Measurements from ENCODE around the gene FARS2. TPM values are rescaled to one million over a fixed set of nuclear protein-coding genes. Genes with fewer than 3 reads are reported as not detected.

The FARS2 gene
- total and polyA plus RNA-seq, 5 donors from 2014 or later = 26.9 to 39.7 (median 34.9) TPM

DNA sequence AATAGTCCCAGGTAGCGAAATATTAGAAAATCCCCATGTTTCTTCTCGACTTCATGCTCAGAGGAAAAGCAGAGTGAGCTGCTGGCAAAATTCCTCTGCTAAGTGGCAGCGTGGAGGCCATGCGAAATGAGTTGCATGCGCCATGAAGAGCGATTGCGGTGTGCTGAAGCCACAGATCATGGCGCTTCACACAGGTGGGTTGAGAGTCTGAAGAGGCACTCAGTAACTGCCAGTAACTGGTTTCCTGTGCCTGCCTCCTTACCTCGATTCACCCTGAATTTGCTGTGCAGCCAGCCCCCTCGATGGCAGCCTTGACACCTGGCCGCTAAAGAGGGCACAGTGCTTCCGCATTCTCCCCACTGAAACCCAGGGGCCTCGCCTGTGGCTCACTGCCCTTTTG is 443.9 kb downstream of the FARS2 start:
- H3K27me3 ChIP-seq (ENCODE audit: control insufficient read depth, insufficient read depth, low read length) = no peaks in the 10 kb centered on the region
- Mint-ChIP-seq H3K4me3 (peak overlapping the region in 1 of 4 donors; percentile 58), H3K9me3 (peaks cover 0 to 3% (median 0%) of the 10 kb centered on the region in 7 donors), H3K27ac (peak overlapping the region in 1 of 3 donors; percentile 68), H3K36me3 (peaks cover 20% of the 10 kb centered on the region), H3K27me3 (no peaks in the 10 kb centered on the region), H3K4me1 (peaks cover 0 to 34% (median 18%) of the 10 kb centered on the region in 4 donors)
- DNase-seq (no peak), ATAC-seq (ENCODE audit: low read depth in 2 of 2) (no peak)
- no peak overlapping the region for H3K4me3 ChIP-seq (ENCODE audit: low read depth, low read length)
- no peak overlapping the region for H3K27ac ChIP-seq (ENCODE audit: insufficient read depth, low read length, poor library complexity, severe bottlenecking)
- H3K9me3 ChIP-seq (ENCODE audit: control insufficient read depth in 2 of 2, low read length in 2 of 2) = no peaks in the 10 kb centered on the region
- no peaks in the 10 kb centered on the region for H3K36me3 ChIP-seq (ENCODE audit: control insufficient read depth, insufficient read depth, low read length)
- H3K4me1 ChIP-seq (ENCODE audit: control insufficient read depth, insufficient read depth, low read length, poor library complexity, severe bottlenecking) = no peaks in the 10 kb centered on the region

- Mint-ChIP-seq H3K27me3 (no peaks in the 10 kb centered on the region), H3K4me3 (peak overlapping the region in 3 of 4 donors; percentile 15 to 58 (median 47)), H3K4me1 (peaks cover 0 to 34% (median 18%) of the 10 kb centered on the region in 4 donors), H3K9me3 (peaks cover 0 to 3% (median 0%) of the 10 kb centered on the region in 7 donors), H3K27ac (peak overlapping the region; percentile 24 to 68 (median 28)), H3K36me3 (peaks cover 20% of the 10 kb centered on the region)
- DNase-seq (peak in 1 of 3 donors; percentile 43), ATAC-seq (ENCODE audit: low read depth in 2 of 2) (peak in 1 of 2 donors; percentile 51)
- no peaks in the 10 kb centered on the region for H3K9me3 ChIP-seq (ENCODE audit: control insufficient read depth in 2 of 2, low read length in 2 of 2)
- no peaks in the 10 kb centered on the region for H3K36me3 ChIP-seq (ENCODE audit: control insufficient read depth, insufficient read depth, low read length)
- H3K4me3 ChIP-seq (ENCODE audit: low read depth, low read length) = no peak overlapping the region
- no peaks in the 10 kb centered on the region for H3K4me1 ChIP-seq (ENCODE audit: control insufficient read depth, insufficient read depth, low read length, poor library complexity, severe bottlenecking)
- H3K27ac ChIP-seq (ENCODE audit: insufficient read depth, low read length, poor library complexity, severe bottlenecking) = no peak overlapping the region
- H3K27me3 ChIP-seq (ENCODE audit: control insufficient read depth, insufficient read depth, low read length) = no peaks in the 10 kb centered on the region
These were observed 445.1 kb downstream of the FARS2 start for GRCh38 chr6:5706124-5707033.

- no peak overlapping the region for H3K4me3 ChIP-seq (ENCODE audit: low read depth, low read length)
- no peaks in the 10 kb centered on the region for H3K27me3 ChIP-seq (ENCODE audit: control insufficient read depth, insufficient read depth, low read length)
- Mint-ChIP-seq H3K4me3 (no peak overlapping the region), H3K27me3 (no peaks in the 10 kb centered on the region), H3K4me1 (peaks cover 0 to 34% (median 17%) of the 10 kb centered on the region in 4 donors), H3K36me3 (peaks cover 20% of the 10 kb centered on the region), H3K27ac (peak overlapping the region in 2 of 3 donors; percentile 28 to 49), H3K9me3 (peaks cover 0 to 3% (median 0%) of the 10 kb centered on the region in 7 donors)
- H3K36me3 ChIP-seq (ENCODE audit: control insufficient read depth, insufficient read depth, low read length) = no peaks in the 10 kb centered on the region
- no peak for DNase-seq
- no peak overlapping the region for H3K27ac ChIP-seq (ENCODE audit: insufficient read depth, low read length, poor library complexity, severe bottlenecking)
- no peaks in the 10 kb centered on the region for H3K9me3 ChIP-seq (ENCODE audit: control insufficient read depth in 2 of 2, low read length in 2 of 2)
- H3K4me1 ChIP-seq (ENCODE audit: control insufficient read depth, insufficient read depth, low read length, poor library complexity, severe bottlenecking) = no peaks in the 10 kb centered on the region
- ATAC-seq (ENCODE audit: low read depth in 2 of 2) = no peak
These were observed 446.1 kb downstream of the FARS2 start for GRCh38 chr6:5707281-5708045.

- peaks cover 0 to 10% (median 2%) of the 10 kb centered on the region in 7 donors for H3K9me3 Mint-ChIP-seq
- no peak overlapping the region for H3K27ac Mint-ChIP-seq
These were observed 449.2 kb downstream of the FARS2 start for GRCh38 chr6:5710516-5710915.

GRCh38 chr6:5710936-5711335 is 449.6 kb downstream of the FARS2 start:
- Histone ChIP-seq H3K4me1 (ENCODE audit: control insufficient read depth, insufficient read depth, low read length, poor library complexity, severe bottlenecking) (no peaks in the 10 kb centered on the region), H3K9me3 (ENCODE audit: control insufficient read depth in 2 of 2, low read length in 2 of 2) (no peaks in the 10 kb centered on the region), H3K27me3 (ENCODE audit: control insufficient read depth, insufficient read depth, low read length) (no peaks in the 10 kb centered on the region), H3K4me3 (ENCODE audit: low read depth, low read length) (no peak overlapping the region), H3K27ac (ENCODE audit: insufficient read depth, low read length, poor library complexity, severe bottlenecking) (no peak overlapping the region), H3K36me3 (ENCODE audit: control insufficient read depth, insufficient read depth, low read length) (no peaks in the 10 kb centered on the region)
- DNase-seq (no peak), ATAC-seq (ENCODE audit: low read depth in 2 of 2) (no peak)
- Mint-ChIP-seq H3K4me3 (no peak overlapping the region), H3K9me3 (peaks cover 0 to 13% (median 3%) of the 10 kb centered on the region in 7 donors), H3K4me1 (peaks cover 5 to 28% (median 10%) of the 10 kb centered on the region in 4 donors), H3K36me3 (peaks cover 26% of the 10 kb centered on the region), H3K27me3 (no peaks in the 10 kb centered on the region), H3K27ac (no peak overlapping the region)

More at GRCh38 chr6:5710516-5710915, 449.2 kb downstream of the FARS2 start:
- ATAC-seq (ENCODE audit: low read depth in 2 of 2) (no peak), DNase-seq (no peak)
- Mint-ChIP-seq H3K4me1 (peaks cover 5 to 32% (median 14%) of the 10 kb centered on the region in 4 donors), H3K4me3 (no peak overlapping the region), H3K36me3 (peaks cover 26% of the 10 kb centered on the region), H3K27me3 (no peaks in the 10 kb centered on the region)
- Histone ChIP-seq H3K36me3 (ENCODE audit: control insufficient read depth, insufficient read depth, low read length) (no peaks in the 10 kb centered on the region), H3K27me3 (ENCODE audit: control insufficient read depth, insufficient read depth, low read length) (no peaks in the 10 kb centered on the region), H3K27ac (ENCODE audit: insufficient read depth, low read length, poor library complexity, severe bottlenecking) (no peak overlapping the region), H3K4me3 (ENCODE audit: low read depth, low read length) (no peak overlapping the region), H3K4me1 (ENCODE audit: control insufficient read depth, insufficient read depth, low read length, poor library complexity, severe bottlenecking) (no peaks in the 10 kb centered on the region), H3K9me3 (ENCODE audit: control insufficient read depth in 2 of 2, low read length in 2 of 2) (no peaks in the 10 kb centered on the region)

- ATAC-seq (ENCODE audit: low read depth in 2 of 2) = no peak
- no peak overlapping the region for H3K27ac ChIP-seq (ENCODE audit: insufficient read depth, low read length, poor library complexity, severe bottlenecking)
- Mint-ChIP-seq H3K4me1 (peaks cover 5 to 14% (median 7%) of the 10 kb centered on the region in 4 donors), H3K36me3 (peaks cover 39% of the 10 kb centered on the region), H3K9me3 (peaks cover 0 to 26% (median 4%) of the 10 kb centered on the region in 7 donors), H3K27ac (peak overlapping the region in 2 of 3 donors; percentile 33 to 58), H3K4me3 (peak overlapping the region in 1 of 4 donors; percentile 47), H3K27me3 (no peaks in the 10 kb centered on the region)
- H3K4me1 ChIP-seq (ENCODE audit: control insufficient read depth, insufficient read depth, low read length, poor library complexity, severe bottlenecking) = no peaks in the 10 kb centered on the region
- no peak overlapping the region for H3K4me3 ChIP-seq (ENCODE audit: low read depth, low read length)
- DNase-seq = no peak
- peaks cover 4% of the 10 kb centered on the region for H3K36me3 ChIP-seq (ENCODE audit: control insufficient read depth, insufficient read depth, low read length)
- H3K27me3 ChIP-seq (ENCODE audit: control insufficient read depth, insufficient read depth, low read length) = no peaks in the 10 kb centered on the region
- H3K9me3 ChIP-seq (ENCODE audit: control insufficient read depth in 2 of 2, low read length in 2 of 2) = peaks cover 0 to 10% of the 10 kb centered on the region in 2 experiments
These were observed 451.3 kb downstream of the FARS2 start for GRCh38 chr6:5712349-5713215.

- H3K9me3 Mint-ChIP-seq = peaks cover 0 to 26% (median 4%) of the 10 kb centered on the region in 7 donors
- H3K27ac Mint-ChIP-seq = no peak overlapping the region
- H3K36me3 ChIP-seq (ENCODE audit: control insufficient read depth, insufficient read depth, low read length) = peaks cover 4% of the 10 kb centered on the region
- no peaks in the 10 kb centered on the region for H3K27me3 ChIP-seq (ENCODE audit: control insufficient read depth, insufficient read depth, low read length)
- ATAC-seq (ENCODE audit: low read depth in 2 of 2) (no peak), DNase-seq (no peak)
- H3K27ac ChIP-seq (ENCODE audit: insufficient read depth, low read length, poor library complexity, severe bottlenecking) = no peak overlapping the region
- no peak overlapping the region for H3K4me3 ChIP-seq (ENCODE audit: low read depth, low read length)
- H3K4me1 ChIP-seq (ENCODE audit: control insufficient read depth, insufficient read depth, low read length, poor library complexity, severe bottlenecking) = no peaks in the 10 kb centered on the region
- H3K4me1 Mint-ChIP-seq = peaks cover 5 to 9% (median 6%) of the 10 kb centered on the region in 4 donors
- peaks cover 35% of the 10 kb centered on the region for H3K36me3 Mint-ChIP-seq
- peaks cover 0 to 10% of the 10 kb centered on the region in 2 experiments for H3K9me3 ChIP-seq (ENCODE audit: control insufficient read depth in 2 of 2, low read length in 2 of 2)
- no peaks in the 10 kb centered on the region for H3K27me3 Mint-ChIP-seq
- H3K4me3 Mint-ChIP-seq = no peak overlapping the region
These were observed 452.2 kb downstream of the FARS2 start for GRCh38 chr6:5713519-5713918.
